Stimulated activated CD8-positive, alpha-beta memory T cell treated with anti-CD3 and anti-CD28 coated beads, Interleukin-7, amount 100 ng/mL, for 4 hours (primary cell): ENCODE results near the gene TEX14.
"Not testable (repeated sequence)": the region's sequence is repeated elsewhere in the genome, so short reads cannot be mapped to it uniquely, and the experiment has no call there.

Experiments used
- DNase-seq, 2 donors: peaks; one replicate each; pipeline ENCODE4 v3.0.0-alpha.2; 2020; ENCODE audit warnings: low read depth in 2 of 2

The TEX14 gene

DNA sequence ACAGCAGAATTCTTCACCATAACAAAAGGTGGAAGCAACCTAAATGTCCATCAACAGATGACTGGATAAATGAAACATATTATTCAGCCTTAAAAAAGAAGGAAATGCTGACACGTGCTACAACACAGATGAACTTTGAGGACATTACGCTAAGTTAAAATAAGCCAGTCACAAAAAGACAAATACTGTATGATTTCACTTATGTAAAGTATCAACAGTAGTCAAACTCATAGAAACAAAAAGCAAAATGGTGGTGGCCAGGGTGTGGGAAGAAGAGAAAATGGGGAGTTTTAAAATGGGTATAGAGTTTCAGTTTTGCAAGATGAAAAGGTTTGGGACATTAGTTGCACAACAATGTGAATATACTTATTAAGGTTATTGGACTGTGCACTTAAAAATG lies 127.6 kb downstream of the TEX14 start:
- no peak for DNase-seq

- DNase-seq, result no peak
These were observed 131.3 kb downstream of the TEX14 start for GRCh38 chr17:58560511-58560910.

DNA sequence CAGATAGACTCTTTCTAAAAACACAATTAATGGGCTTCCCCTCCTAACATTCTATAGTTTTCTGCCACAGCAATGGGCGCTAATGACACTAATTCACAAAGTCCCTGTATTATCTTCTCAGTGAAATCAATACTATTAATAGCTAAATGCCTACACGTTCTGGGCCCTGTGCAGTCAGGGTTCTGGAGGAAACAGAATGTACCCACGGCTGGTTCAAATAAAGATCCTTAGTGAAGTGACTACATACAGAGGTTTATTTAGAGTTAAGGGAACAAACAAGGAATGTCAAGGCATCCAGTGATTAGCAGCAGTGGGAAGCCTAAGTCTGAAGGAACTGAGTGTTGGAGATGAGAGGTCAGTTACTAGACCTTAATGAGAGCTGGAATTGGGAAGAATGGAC lies 133.9 kb downstream of the TEX14 start:
- no peak for DNase-seq

DNA sequence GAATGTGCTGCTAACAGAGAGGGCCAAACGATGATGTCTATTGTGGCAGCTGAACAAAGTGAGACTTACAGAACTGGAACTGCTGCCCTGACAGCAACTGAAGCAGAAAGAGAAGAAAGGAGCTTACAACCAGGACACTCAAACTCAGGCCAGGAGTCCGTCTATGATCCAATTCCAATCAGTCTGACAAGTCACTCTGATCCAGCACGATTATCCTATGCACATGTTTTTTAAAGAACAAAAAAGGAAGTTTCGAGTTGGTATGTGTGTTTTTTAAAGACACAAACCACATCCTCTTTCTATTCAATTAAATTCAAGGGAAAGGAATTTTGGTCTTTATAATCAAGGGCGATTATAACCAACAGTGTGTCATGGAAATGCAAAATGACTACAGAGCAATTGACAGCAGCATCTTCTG lies 135.0 kb downstream of the TEX14 start:
- DNase-seq, result no peak

DNA sequence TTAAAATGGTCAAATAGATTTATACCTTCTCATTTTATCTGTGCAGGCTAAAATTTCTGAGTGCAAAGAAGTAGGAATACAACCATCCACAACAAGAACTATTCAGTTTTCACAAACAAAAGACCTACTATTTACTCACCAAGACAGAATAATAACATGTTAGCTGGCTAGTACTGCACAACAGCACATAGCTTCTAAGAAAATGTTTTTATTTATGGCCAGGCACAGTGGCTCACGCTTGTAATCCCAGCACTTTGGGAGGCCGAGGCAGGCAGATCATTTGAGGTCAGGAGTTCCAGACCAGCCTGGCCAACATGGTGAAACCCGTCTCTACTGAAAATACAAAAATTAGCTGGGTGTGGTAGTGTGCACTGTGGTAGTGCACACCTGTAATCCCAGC lies 136.7 kb downstream of the TEX14 start:
- DNase-seq, result not testable (repeated sequence)

GRCh38 chr17:58541249-58541648 lies 150.6 kb downstream of the TEX14 start:
- DNase-seq, result no peak

GRCh38 chr17:58539698-58540097 lies 152.1 kb downstream of the TEX14 start:
- DNase-seq, result no peak

- no peak for DNase-seq
These were observed 152.9 kb downstream of the TEX14 start for GRCh38 chr17:58538811-58539409.

- DNase-seq, result no peak
These were observed 154.6 kb downstream of the TEX14 start for GRCh38 chr17:58537266-58537665.

DNA sequence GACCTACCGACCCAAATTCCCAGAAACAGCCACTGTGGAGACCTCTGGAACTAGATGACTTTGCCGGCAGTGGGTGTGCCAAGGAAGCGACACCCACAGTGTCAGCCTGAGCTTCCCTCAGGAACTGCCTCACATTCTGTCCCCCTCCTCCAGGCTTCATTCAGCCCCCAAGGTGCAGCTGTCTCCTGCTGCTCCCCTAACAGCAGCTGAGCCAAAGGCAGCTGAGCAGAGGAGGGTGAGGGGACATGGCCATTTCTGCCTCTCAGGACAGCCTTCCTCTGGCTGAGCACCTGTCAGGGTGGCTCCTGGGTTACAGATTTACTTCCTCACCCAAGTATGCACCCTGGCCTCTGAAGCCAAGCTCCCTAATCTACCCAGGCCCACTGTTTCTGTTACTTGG lies 155.3 kb downstream of the TEX14 start:
- DNase-seq, result no peak

DNA sequence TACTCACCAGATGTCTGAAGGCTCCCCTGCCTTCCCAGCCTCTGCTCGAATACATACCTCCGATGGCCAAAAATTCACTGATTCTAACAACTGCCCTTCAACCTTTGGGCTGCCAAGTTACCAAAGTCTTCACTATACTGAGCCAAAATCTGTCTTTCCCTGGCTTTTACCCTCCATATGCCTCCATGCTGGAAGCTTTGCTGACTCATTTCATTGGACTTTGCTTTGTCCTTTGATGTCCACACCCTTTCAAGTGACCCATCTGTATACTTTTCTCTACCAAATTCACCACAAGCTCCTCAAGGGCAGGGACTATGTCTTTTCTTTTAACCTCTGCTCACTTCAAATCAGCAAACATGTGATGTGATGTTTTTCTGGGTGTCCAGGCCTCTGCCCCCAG lies 156.4 kb downstream of the TEX14 start:
- DNase-seq, result no peak

DNA sequence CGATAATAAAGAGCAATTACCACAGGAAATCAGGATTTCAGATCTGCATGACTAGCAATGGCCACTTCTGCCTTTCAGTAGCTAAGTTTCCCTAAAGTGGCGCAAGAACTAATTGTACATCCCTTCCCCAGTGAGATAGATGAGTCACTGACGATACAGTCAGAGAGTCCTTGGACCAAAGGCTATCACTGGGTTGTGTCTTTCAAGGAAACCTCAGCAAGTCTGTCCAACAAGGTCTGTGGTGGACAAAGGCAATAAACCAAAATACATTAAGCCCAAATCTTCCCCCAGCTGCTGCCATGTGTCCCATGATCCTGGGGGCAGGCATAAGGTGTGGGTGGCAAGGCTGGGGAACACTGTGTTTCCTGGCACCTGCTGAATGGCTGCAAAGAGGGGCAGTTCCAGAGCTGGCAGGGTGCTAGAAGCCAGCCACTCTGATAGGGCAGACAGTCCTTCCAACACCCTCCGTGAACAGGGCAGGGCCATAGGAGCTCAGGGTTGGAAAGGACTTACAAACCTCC lies 156.9 kb downstream of the TEX14 start:
- no peak for DNase-seq

GRCh38 chr17:58534331-58534730 lies 157.5 kb downstream of the TEX14 start:
- DNase-seq, result no peak

- no peak for DNase-seq
These were observed 158.1 kb downstream of the TEX14 start for GRCh38 chr17:58533616-58534188.

GRCh38 chr17:58532555-58532951 lies 159.3 kb downstream of the TEX14 start:
- DNase-seq, result no peak

- DNase-seq, result peak in 1 of 2 donors; percentile 60
These were observed 159.9 kb downstream of the TEX14 start for GRCh38 chr17:58531661-58532554.

GRCh38 chr17:58531122-58531521 lies 160.7 kb downstream of the TEX14 start:
- DNase-seq, result no peak

DNA sequence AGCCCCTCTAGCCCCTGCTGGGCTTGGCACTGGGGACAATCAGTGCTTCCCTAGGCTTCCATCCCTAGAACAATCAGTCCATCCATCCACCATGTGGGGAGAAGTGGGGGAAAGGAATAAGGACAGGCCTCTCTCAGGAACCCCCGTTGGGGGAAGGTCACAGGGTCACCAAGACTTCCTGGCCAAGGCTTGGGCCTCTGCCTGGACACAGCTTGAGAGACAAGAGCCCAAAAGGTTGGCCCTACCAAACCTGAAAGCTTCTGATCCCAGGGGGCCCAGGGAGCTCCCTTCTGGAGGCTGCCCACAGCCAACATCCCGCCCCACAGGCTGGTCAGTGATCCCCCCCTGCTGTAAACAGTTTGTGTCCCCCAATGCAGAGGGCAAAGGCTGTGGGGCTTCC lies 161.2 kb downstream of the TEX14 start:
- no peak for DNase-seq

GRCh38 chr17:58529275-58529674 lies 162.6 kb downstream of the TEX14 start:
- DNase-seq, result no peak

- DNase-seq, result no peak
These were observed 163.4 kb downstream of the TEX14 start for GRCh38 chr17:58528443-58528842.

- DNase-seq, result no peak
These were observed 163.9 kb downstream of the TEX14 start for GRCh38 chr17:58527949-58528348.

- DNase-seq, result no peak
These were observed 164.5 kb downstream of the TEX14 start for GRCh38 chr17:58527306-58527705.

- DNase-seq, result no peak
These were observed 166.6 kb downstream of the TEX14 start for GRCh38 chr17:58525239-58525638.
